Measurements from ENCODE around the gene TSPAN32.

GRCh38 chr11:2287091-2287490, 14.7 kb upstream of the TSPAN32 start:
- TF ChIP-seq CTCF (IDR thresholded peaks at IDR 0.05): no peak
- no peak for TF ChIP-seq ZFX (IDR thresholded peaks at IDR 0.05; ENCODE audit: borderline replicate concordance)
